Smooth muscle cell (in vitro differentiated cells): ENCODE data around the gene IFI27L2. TPM values are rescaled to one million over a fixed set of nuclear protein-coding genes. Genes with fewer than 3 reads are reported as not detected.

Source experiments
- DNase-seq: peaks from one replicate; lab custom pipeline; 2025; ENCODE audit not compliant: unreplicated experiment; lab: John Stamatoyannopoulos, UW
- H2AFZ ChIP-seq: fragments of 200-600 bp; sonication (generic); 2 replicates; pipeline ENCODE4 v1.6.0; 2016; ENCODE audit warnings: antibody characterized with exemption, low read depth, mild to moderate bottlenecking
- H3F3A ChIP-seq: fragments of 200-600 bp; sonication (generic); 2 replicates; pipeline ENCODE4 v1.6.0; 2017; ENCODE audit warnings: antibody characterized with exemption, low read depth
- H3K27ac ChIP-seq: fragments of 200-600 bp; sonication (generic); 2 replicates; pipeline ENCODE4 v1.5.1; 2016; ENCODE audit warnings: low read depth, mild to moderate bottlenecking
- H3K27me3 ChIP-seq: fragments of 200-600 bp; sonication (generic); 2 replicates; pipeline ENCODE4 v1.6.1; 2016; ENCODE audit warnings: low read depth, mild to moderate bottlenecking
- H3K36me3 ChIP-seq: fragments of 200-600 bp; sonication (generic); 2 replicates; pipeline ENCODE4 v1.5.1; 2016; ENCODE audit warnings: low read depth
- H3K4me1 ChIP-seq: fragments of 200-600 bp; sonication (generic); 2 replicates; pipeline ENCODE4 v1.5.1; 2016; ENCODE audit warnings: low read depth
- H3K4me2 ChIP-seq: fragments of 200-600 bp; sonication (generic); 2 replicates; pipeline ENCODE4 v1.6.0; 2016; ENCODE audit warnings: mild to moderate bottlenecking
- H3K4me3 ChIP-seq: fragments of 200-600 bp; sonication (generic); 2 replicates; pipeline ENCODE4 v1.5.1; 2016; ENCODE audit warnings: mild to moderate bottlenecking
- H3K79me2 ChIP-seq: fragments of 200-600 bp; sonication (generic); 2 replicates; pipeline ENCODE4 v1.6.0; 2016; ENCODE audit warnings: low read depth, mild to moderate bottlenecking
- H3K9ac ChIP-seq: fragments of 200-600 bp; sonication (generic); 2 replicates; pipeline ENCODE4 v1.6.0; 2016; ENCODE audit warnings: low read depth
- H3K9me3 ChIP-seq: fragments of 200-600 bp; sonication (generic); replicated peaks from 2 replicates; pipeline ENCODE4 v1.5.1; 2016; ENCODE audit warnings: low read depth
- H4K20me1 ChIP-seq: fragments of 200-600 bp; sonication (generic); 2 replicates; pipeline ENCODE4 v1.6.0; 2016; ENCODE audit warnings: low read depth
- WGBS: methylation state at CpG from one replicate; pipeline ENCODE4 v1.1.7; 2016; ENCODE audit warnings: low lambda C conversion rate; 5-methylcytosine and 5-hydroxymethylcytosine counted together
- polyA plus RNA-seq: library from polyadenylated mRNA; unstranded; fragments of >200 nt; fragmentation: Nextera tagmentation; extraction: Ambion mirVana; gene quantifications from 2 replicates; pipeline ENCODE4 v1.2.1, GENCODE V29; 2016
- total RNA-seq: library from RNA; depleted of rRNA; stranded (reverse); fragments of >200 nt; gene quantifications from 2 replicates; pipeline ENCODE4 v1.2.3, GENCODE V29; 2014
- TF ChIP-seq, protein P1 (sequence below): fragments of 200-600 bp; sonication (generic); IDR thresholded peaks from 2 replicates; pipeline ENCODE4 v1.5.1; 2017; ENCODE audit warnings: borderline replicate concordance, mild to moderate bottlenecking, antibody characterized with exemption; ENCODE audit not compliant: insufficient read depth, poor library complexity, severe bottlenecking

Gene IFI27L2
- total and polyA plus RNA-seq, 2 experiments from 2014 or later, result 96.0 to 162 TPM

DNA sequence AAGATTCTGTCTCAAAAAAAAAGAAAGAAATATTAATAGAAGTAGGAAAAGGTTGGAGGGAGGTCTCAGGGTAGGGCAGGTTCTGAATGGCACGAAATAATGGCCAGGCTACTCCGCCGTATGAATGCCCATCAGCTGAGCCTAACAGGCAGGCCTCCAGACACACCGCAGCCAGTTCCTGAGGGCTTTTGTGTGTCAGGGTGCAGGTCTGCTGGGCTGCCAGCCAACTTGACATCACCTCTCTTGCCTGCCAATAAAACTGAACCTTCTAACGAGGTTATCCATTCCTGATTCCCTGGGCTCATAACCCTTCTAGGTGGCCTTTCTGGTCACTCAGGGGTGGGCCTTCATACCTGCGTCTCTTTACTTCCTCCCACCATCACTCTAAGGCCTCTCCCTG lies 15.9 kb downstream of the IFI27L2 start:
- 82% methylated on average over 6 of the region's 6 CpGs for WGBS
- H3K4me3 ChIP-seq, result no peak overlapping the region

DNA sequence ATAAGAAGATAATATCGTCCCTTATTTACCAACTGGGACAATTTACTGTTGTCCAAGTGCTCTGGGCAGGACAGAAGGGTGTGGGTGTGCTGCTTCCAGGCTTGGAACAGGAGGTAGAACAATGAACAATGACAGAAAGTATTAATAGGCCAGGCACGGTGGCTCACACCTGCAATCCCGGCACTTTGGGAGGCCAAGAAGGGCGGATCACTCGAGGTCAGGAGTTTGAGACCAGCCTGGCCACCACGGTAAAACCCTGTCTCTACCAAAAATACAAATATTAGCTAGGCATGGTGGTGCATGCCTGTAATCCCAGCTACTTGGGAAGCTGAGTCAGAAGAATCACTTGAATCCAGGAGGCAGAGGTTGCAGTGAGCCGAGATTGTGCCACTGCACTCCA lies 16.3 kb downstream of the IFI27L2 start:
- no peak overlapping the region for H3K4me3 ChIP-seq
- no peaks in the 10 kb centered on the region for H3K36me3 ChIP-seq
- H3K79me2 ChIP-seq, result no peaks in the 10 kb centered on the region
- H3K4me1 ChIP-seq, result no peaks in the 10 kb centered on the region
- no peaks in the 10 kb centered on the region for H3F3A ChIP-seq
- no peak overlapping the region for H3K9ac ChIP-seq
- H3K9me3 ChIP-seq, result no peaks in the 10 kb centered on the region
- no peak for DNase-seq
- TF ChIP-seq, protein P1, sequence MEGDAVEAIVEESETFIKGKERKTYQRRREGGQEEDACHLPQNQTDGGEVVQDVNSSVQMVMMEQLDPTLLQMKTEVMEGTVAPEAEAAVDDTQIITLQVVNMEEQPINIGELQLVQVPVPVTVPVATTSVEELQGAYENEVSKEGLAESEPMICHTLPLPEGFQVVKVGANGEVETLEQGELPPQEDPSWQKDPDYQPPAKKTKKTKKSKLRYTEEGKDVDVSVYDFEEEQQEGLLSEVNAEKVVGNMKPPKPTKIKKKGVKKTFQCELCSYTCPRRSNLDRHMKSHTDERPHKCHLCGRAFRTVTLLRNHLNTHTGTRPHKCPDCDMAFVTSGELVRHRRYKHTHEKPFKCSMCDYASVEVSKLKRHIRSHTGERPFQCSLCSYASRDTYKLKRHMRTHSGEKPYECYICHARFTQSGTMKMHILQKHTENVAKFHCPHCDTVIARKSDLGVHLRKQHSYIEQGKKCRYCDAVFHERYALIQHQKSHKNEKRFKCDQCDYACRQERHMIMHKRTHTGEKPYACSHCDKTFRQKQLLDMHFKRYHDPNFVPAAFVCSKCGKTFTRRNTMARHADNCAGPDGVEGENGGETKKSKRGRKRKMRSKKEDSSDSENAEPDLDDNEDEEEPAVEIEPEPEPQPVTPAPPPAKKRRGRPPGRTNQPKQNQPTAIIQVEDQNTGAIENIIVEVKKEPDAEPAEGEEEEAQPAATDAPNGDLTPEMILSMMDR, result no peak
- no peak overlapping the region for H2AFZ ChIP-seq
- no peak overlapping the region for H3K27ac ChIP-seq
- no peaks in the 10 kb centered on the region for H3K27me3 ChIP-seq
- WGBS, result 92% methylated on average over 7 of the region's 7 CpGs
- H4K20me1 ChIP-seq, result no peaks in the 10 kb centered on the region
- no peak overlapping the region for H3K4me2 ChIP-seq

More for the DNA sequence above, 15.9 kb downstream of the IFI27L2 start:
- Histone ChIP-seq H3K36me3 (no peaks in the 10 kb centered on the region), H3K27ac (no peak overlapping the region), H3K9me3 (no peaks in the 10 kb centered on the region), H2AFZ (no peak overlapping the region), H3K9ac (no peak overlapping the region), H3F3A (no peaks in the 10 kb centered on the region), H3K4me1 (no peaks in the 10 kb centered on the region), H3K79me2 (no peaks in the 10 kb centered on the region), H4K20me1 (no peaks in the 10 kb centered on the region), H3K27me3 (no peaks in the 10 kb centered on the region), H3K4me2 (no peak overlapping the region)
- TF ChIP-seq, protein P1, result no peak
- no peak for DNase-seq

DNA sequence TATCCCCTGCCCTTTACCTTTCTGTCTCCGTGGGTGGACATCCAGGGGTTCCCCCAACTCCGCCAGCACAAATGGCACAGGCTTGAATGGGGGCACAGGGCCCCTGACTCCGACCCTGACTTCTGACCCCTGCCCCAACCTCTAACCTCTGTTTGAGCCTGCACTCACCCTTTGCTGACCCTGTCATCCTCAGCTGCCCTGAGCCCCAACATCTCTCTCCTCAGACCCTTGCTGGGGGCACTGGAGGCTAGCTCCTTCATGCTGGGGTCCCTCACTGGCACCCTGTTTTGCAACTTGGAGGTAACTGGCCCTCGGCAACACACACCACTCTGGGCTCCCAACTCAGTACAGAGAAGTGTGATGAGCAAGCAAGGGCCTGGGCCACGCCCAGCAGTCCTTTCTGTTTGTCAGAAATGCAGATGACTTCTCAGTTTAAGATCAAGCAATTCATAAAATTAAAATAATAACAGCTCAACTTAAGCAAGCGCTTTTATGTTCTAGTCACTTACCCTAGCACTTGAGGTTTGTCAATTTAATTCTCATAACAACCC lies 16.8 kb downstream of the IFI27L2 start:
- no peaks in the 10 kb centered on the region for H3K4me1 ChIP-seq
- H3K36me3 ChIP-seq, result no peaks in the 10 kb centered on the region
- no peak overlapping the region for H3K27ac ChIP-seq
- H3K9me3 ChIP-seq, result no peaks in the 10 kb centered on the region
- no peak for DNase-seq
- H4K20me1 ChIP-seq, result no peaks in the 10 kb centered on the region
- no peak overlapping the region for H3K4me2 ChIP-seq
- H2AFZ ChIP-seq, result no peak overlapping the region
- no peak overlapping the region for H3K9ac ChIP-seq
- no peaks in the 10 kb centered on the region for H3K79me2 ChIP-seq
- H3K4me3 ChIP-seq, result no peak overlapping the region
- no peaks in the 10 kb centered on the region for H3K27me3 ChIP-seq
- TF ChIP-seq, protein P1, result no peak
- no peaks in the 10 kb centered on the region for H3F3A ChIP-seq
- 91% methylated on average over 6 of the region's 6 CpGs for WGBS
